Astrocyte (in vitro differentiated cells and primary cell): ENCODE data around the gene APLP2.

ENCODE experiments used
- EZH2 ChIP-seq: IDR thresholded peaks from 2 replicates; pipeline ENCODE4 v1.6.1; 2012; ENCODE audit warnings: mild to moderate bottlenecking, low read length, inconsistent platforms; ENCODE audit not compliant: insufficient read depth
- TF ChIP-seq, protein P1 (sequence below): IDR thresholded peaks from 2 replicates; pipeline ENCODE4 v1.5.1; 2011; ENCODE audit warnings: low read depth, mild to moderate bottlenecking, inconsistent platforms, low read length, moderate library complexity; ENCODE audit not compliant: insufficient read depth

DNA sequence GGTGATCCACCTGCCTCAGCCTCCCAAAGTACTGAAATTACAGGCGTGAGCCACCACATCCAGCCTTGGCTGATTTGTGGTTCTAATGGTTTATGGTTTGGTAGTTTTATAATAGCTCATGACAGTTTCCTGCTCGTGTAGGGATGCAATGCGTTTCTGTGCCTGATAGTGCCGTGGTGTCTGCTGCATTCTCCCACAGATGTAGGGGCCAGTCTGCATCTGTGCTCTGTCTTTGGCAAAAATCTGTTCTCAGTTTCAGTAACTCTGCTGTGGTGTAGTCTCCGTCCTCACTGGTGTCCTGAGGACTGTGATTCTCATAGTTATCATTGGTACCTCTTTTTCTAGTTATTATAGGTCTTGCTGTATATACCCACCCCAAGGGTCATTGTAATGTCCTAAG is 106.2 kb downstream of the APLP2 start:
- TF ChIP-seq, protein P1, sequence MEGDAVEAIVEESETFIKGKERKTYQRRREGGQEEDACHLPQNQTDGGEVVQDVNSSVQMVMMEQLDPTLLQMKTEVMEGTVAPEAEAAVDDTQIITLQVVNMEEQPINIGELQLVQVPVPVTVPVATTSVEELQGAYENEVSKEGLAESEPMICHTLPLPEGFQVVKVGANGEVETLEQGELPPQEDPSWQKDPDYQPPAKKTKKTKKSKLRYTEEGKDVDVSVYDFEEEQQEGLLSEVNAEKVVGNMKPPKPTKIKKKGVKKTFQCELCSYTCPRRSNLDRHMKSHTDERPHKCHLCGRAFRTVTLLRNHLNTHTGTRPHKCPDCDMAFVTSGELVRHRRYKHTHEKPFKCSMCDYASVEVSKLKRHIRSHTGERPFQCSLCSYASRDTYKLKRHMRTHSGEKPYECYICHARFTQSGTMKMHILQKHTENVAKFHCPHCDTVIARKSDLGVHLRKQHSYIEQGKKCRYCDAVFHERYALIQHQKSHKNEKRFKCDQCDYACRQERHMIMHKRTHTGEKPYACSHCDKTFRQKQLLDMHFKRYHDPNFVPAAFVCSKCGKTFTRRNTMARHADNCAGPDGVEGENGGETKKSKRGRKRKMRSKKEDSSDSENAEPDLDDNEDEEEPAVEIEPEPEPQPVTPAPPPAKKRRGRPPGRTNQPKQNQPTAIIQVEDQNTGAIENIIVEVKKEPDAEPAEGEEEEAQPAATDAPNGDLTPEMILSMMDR: no peak
- no peak for TF ChIP-seq EZH2
